ENCODE data around the gene ANKRD33B. TPM values are rescaled to one million over a fixed set of nuclear protein-coding genes. Genes with fewer than 3 reads are reported as not detected.
"Not testable (repeated sequence)": the region's sequence is repeated elsewhere in the genome, so short reads cannot be mapped to it uniquely, and the experiment has no call there.

Gene ANKRD33B
- total and polyA plus RNA-seq, 2 experiments from 2014 or later = 0.71 to 1.5 TPM

GRCh38 chr5:10630126-10630525, 66.3 kb downstream of the ANKRD33B start:
- H3K27ac ChIP-seq = no peak overlapping the region
- H3K4me3 ChIP-seq = no peak overlapping the region
- H4K20me1 ChIP-seq (ENCODE audit: insufficient read depth) = no peaks in the 10 kb centered on the region
- H3K36me3 ChIP-seq (ENCODE audit: low read depth) = no peaks in the 10 kb centered on the region
- DNase-seq = no peak
- no peak overlapping the region for H3K9ac ChIP-seq
- H3K4me2 ChIP-seq (ENCODE audit: unreplicated experiment) = no peak overlapping the region
- no peaks in the 10 kb centered on the region for H3K27me3 ChIP-seq (replicated peaks; ENCODE audit: insufficient read depth)
- in situ Hi-C loops (cut with MboI) = no loop called here
- H2AFZ ChIP-seq = no peak overlapping the region
- no peaks in the 10 kb centered on the region for H3K9me3 ChIP-seq (ENCODE audit: low read depth)
- WGBS, 2 experiments (ENCODE audit: low coverage in 1 of 2, low lambda C conversion rate in 2 of 2, missing lambda C conversion rate in 2 of 2) = 93 to 100% methylated on average over 5 of the region's 5 CpGs
- no peaks in the 10 kb centered on the region for H3K79me2 ChIP-seq (ENCODE audit: insufficient read depth)
- 0 out of 2 replicates have a peak, but pooled peaks cover 6% of the 10 kb centered on the region for H3K4me1 ChIP-seq (ENCODE audit: insufficient read depth)
- no peaks in the 10 kb centered on the region for H3K9me2 ChIP-seq (ENCODE audit: insufficient read depth)
- TF ChIP-seq EZH2 (IDR thresholded peaks at IDR 0.05; ENCODE audit: insufficient read depth, poor library complexity, severe bottlenecking) = no peak
- H3F3A ChIP-seq (ENCODE audit: insufficient read depth) = peaks cover 8% of the 10 kb centered on the region; the same call in 1 of the 2 replicates

- WGBS, 2 experiments (ENCODE audit: low coverage in 1 of 2, low lambda C conversion rate in 2 of 2, missing lambda C conversion rate in 2 of 2) = 96% methylated on average over 4 of the region's 4 CpGs
These were observed 66.9 kb downstream of the ANKRD33B start for GRCh38 chr5:10630744-10631143.

GRCh38 chr5:10631316-10631996, 67.6 kb downstream of the ANKRD33B start:
- Histone ChIP-seq H3K79me2 (ENCODE audit: insufficient read depth) (no peaks in the 10 kb centered on the region), H3K27ac (no peak overlapping the region), H3K27me3 (replicated peaks; ENCODE audit: insufficient read depth) (no peaks in the 10 kb centered on the region), H3K9me3 (ENCODE audit: low read depth) (no peaks in the 10 kb centered on the region), H3K4me2 (ENCODE audit: unreplicated experiment) (no peak overlapping the region), H3K9ac (no peak overlapping the region), H3K4me1 (ENCODE audit: insufficient read depth) (0 out of 2 replicates have a peak, but pooled peaks cover 11% of the 10 kb centered on the region), H3K4me3 (no peak overlapping the region), H3K36me3 (ENCODE audit: low read depth) (no peaks in the 10 kb centered on the region), H2AFZ (no peak overlapping the region), H3F3A (ENCODE audit: insufficient read depth) (peaks cover 8% of the 10 kb centered on the region; the same call in 1 of the 2 replicates), H4K20me1 (ENCODE audit: insufficient read depth) (no peaks in the 10 kb centered on the region), H3K9me2 (ENCODE audit: insufficient read depth) (no peaks in the 10 kb centered on the region)
- DNase-seq = no peak
- in situ Hi-C loops (cut with MboI) = no loop called here
- WGBS, 2 experiments (ENCODE audit: low coverage in 1 of 2, low lambda C conversion rate in 2 of 2, missing lambda C conversion rate in 2 of 2) = 88 to 91% methylated on average over 18 of the region's 18 CpGs
- TF ChIP-seq EZH2 (IDR thresholded peaks at IDR 0.05; ENCODE audit: insufficient read depth, poor library complexity, severe bottlenecking) (no peak), EZH2phosphoT487 (IDR thresholded peaks at IDR 0.05; ENCODE audit: insufficient read depth, low read depth) (no peak)

More at GRCh38 chr5:10630744-10631143, 66.9 kb downstream of the ANKRD33B start:
- H3K79me2 ChIP-seq (ENCODE audit: insufficient read depth); H2AFZ ChIP-seq; H3K4me1 ChIP-seq (ENCODE audit: insufficient read depth); H3K4me3 ChIP-seq; H3K9me3 ChIP-seq (ENCODE audit: low read depth); H3K9me2 ChIP-seq (ENCODE audit: insufficient read depth); H4K20me1 ChIP-seq (ENCODE audit: insufficient read depth); H3K27ac ChIP-seq; H3K4me2 ChIP-seq (ENCODE audit: unreplicated experiment); H3K9ac ChIP-seq; H3K27me3 ChIP-seq (replicated peaks; ENCODE audit: insufficient read depth); DNase-seq; H3K36me3 ChIP-seq (ENCODE audit: low read depth); H3F3A ChIP-seq (ENCODE audit: insufficient read depth); in situ Hi-C loops (cut with MboI): not testable (repeated sequence)

DNA sequence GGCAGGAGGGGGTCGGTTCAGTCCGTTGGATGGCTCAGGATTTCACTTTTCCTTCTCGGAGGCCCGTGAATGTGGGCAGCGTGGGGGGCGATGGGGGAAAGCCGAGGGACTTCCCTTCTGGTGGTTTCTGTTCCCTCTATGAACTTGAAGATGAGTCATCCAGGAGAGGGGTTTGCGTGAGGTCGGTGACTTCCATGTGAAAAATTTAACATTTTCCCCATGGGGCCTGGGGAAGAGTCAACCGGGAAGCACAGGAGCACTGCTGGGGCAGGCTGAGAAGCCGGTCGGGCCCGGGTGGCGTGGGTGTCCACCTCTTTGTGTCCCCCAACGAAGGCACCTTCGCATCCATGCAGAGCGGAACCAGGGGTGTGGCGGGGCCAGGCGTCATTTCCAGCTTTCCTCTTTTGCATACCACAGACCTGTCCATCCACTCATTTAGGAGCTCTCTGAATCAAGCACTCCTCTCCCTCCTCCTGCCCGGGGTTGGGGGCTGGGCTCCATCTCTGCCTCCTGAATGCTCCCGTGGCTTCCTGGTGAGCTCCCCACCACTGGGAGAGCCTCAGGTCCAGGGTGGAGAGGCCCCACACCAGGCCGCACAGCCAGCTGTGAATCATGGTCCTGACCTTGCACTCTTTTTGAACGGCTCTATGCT, 68.4 kb downstream of the ANKRD33B start:
- H3K9ac ChIP-seq = no peak overlapping the region
- no peak overlapping the region for H2AFZ ChIP-seq
- H3K27me3 ChIP-seq (replicated peaks; ENCODE audit: insufficient read depth) = no peaks in the 10 kb centered on the region
- WGBS, 2 experiments (ENCODE audit: low coverage in 1 of 2, low lambda C conversion rate in 2 of 2, missing lambda C conversion rate in 2 of 2) = 79 to 82% methylated on average over 21 to 23 of the region's 23 CpGs
- no peaks in the 10 kb centered on the region for H3K9me3 ChIP-seq (ENCODE audit: low read depth)
- no peak for DNase-seq
- H3K36me3 ChIP-seq (ENCODE audit: low read depth) = no peaks in the 10 kb centered on the region
- no peak overlapping the region for H3K27ac ChIP-seq
- TF ChIP-seq EZH2 (IDR thresholded peaks at IDR 0.05; ENCODE audit: insufficient read depth, poor library complexity, severe bottlenecking) (no peak), EZH2phosphoT487 (IDR thresholded peaks at IDR 0.05; ENCODE audit: insufficient read depth, low read depth) (no peak)
- H3K4me3 ChIP-seq = no peak overlapping the region
- H3F3A ChIP-seq (ENCODE audit: insufficient read depth) = 0 out of 2 replicates have a peak, but pooled peaks cover 3% of the 10 kb centered on the region
- H4K20me1 ChIP-seq (ENCODE audit: insufficient read depth) = no peaks in the 10 kb centered on the region
- 0 out of 2 replicates have a peak, but pooled peaks cover 7% of the 10 kb centered on the region for H3K4me1 ChIP-seq (ENCODE audit: insufficient read depth)
- in situ Hi-C loops (cut with MboI) = no loop called here
- H3K4me2 ChIP-seq (ENCODE audit: unreplicated experiment) = no peak overlapping the region
- H3K79me2 ChIP-seq (ENCODE audit: insufficient read depth) = no peaks in the 10 kb centered on the region
- no peaks in the 10 kb centered on the region for H3K9me2 ChIP-seq (ENCODE audit: insufficient read depth)
